Gastrocnemius medialis (tissue), 4 donors: ENCODE results near the gene PRPS1. TPM values are rescaled to one million over a fixed set of nuclear protein-coding genes. Genes with fewer than 3 reads are reported as not detected.

Source experiments
- ATAC-seq, 2 donors: fragments of 150-250 bp; one replicate each; pipeline ENCODE4 v1.9.1; 2016
- DNase-seq, 2 donors: peaks; one replicate each; pipeline ENCODE4 v3.0.0-alpha.2; 2019
- H3K27ac ChIP-seq, 4 donors: fragments of 200-600 bp; sonication (generic); 1 replicate in 1 of 4; 2 replicates in 3 of 4; pipeline ENCODE4 v1.5.1; 2016 to 2018; ENCODE audit warnings: mild to moderate bottlenecking in 2 of 4, moderate library complexity in 1 of 4
- H3K27me3 ChIP-seq, 3 donors: fragments of 200-600 bp; sonication (generic) in 2 of 3; 1 replicate in 1 of 3; 2 replicates in 2 of 3; pipeline versions ENCODE4 v1.5.1 to v1.6.0; 2016 to 2019; ENCODE audit warnings: mild to moderate bottlenecking in 1 of 3, moderate library complexity in 1 of 3
- H3K36me3 ChIP-seq, 2 donors: fragments of 200-600 bp; sonication (generic) in 1 of 2; one replicate each; pipeline ENCODE4 v1.5.1; 2017 to 2018
- H3K4me1 ChIP-seq, 2 donors: fragments of 200-600 bp; sonication (generic) in 1 of 2; one replicate each; pipeline ENCODE4 v1.5.1; 2016 to 2017; ENCODE audit warnings: mild to moderate bottlenecking in 2 of 2
- H3K4me3 ChIP-seq, 4 donors: fragments of 200-600 bp; sonication (generic) in 3 of 4; 1 replicate in 1 of 4; 2 replicates in 3 of 4; pipeline ENCODE4 v1.5.1; 2016 to 2019; ENCODE audit warnings: mild to moderate bottlenecking in 2 of 4
- H3K9me3 ChIP-seq, 3 donors: fragments of 200-600 bp; sonication (generic) in 2 of 3; 1 replicate in 1 of 3; 2 replicates in 2 of 3; pipeline ENCODE4 v1.5.1; 2016 to 2019
- POLR2A ChIP-seq, 2 donors: fragments of 450-650 bp; IDR thresholded peaks; one replicate each; pipeline ENCODE4 v1.6.1; 2017; ENCODE audit warnings: antibody characterized with exemption in 2 of 2, mild to moderate bottlenecking in 2 of 2, moderate library complexity in 2 of 2
- in situ Hi-C, 4 donors: fragments of 200-750 bp; cut with MboI; loops; one replicate each; pipeline versions ENCODE4 v1.15.0 to v1.8.0; 2017; ENCODE audit warnings: low sequenced_read_pairs in 4 of 4
- intact Hi-C: fragments of 100-400 bp; cut with DNase I; formaldehyde crosslinking; loops from one replicate; pipeline ENCODE4 v1.15.1; 2023; ENCODE audit warnings: low total_unique reads
- total RNA-seq, 4 donors: library from RNA; depleted of rRNA; stranded (reverse); fragments of >200 nt; gene quantifications; one replicate each; pipeline versions ENCODE4 v1.1.0 to v1.2.3, GENCODE V29; 2016
- TF ChIP-seq, protein P1 (sequence below), 5 experiments: fragments of 450-650 bp in 3 of 5; fragments of 200-600 bp in 2 of 5; sonication (generic) in 2 of 5; IDR thresholded peaks in 4 of 5; conservative IDR thresholded peaks in 1 of 5; 1 replicate in 4 of 5; 2 replicates in 1 of 5; pipeline ENCODE4 v1.5.1; 2016 to 2019; ENCODE audit warnings: antibody characterized with exemption in 5 of 5, mild to moderate bottlenecking in 3 of 5, moderate library complexity in 3 of 5

Gene PRPS1
- total RNA-seq, 4 donors from 2014 or later: 19.6 to 46.0 (median 30.9) TPM

DNA sequence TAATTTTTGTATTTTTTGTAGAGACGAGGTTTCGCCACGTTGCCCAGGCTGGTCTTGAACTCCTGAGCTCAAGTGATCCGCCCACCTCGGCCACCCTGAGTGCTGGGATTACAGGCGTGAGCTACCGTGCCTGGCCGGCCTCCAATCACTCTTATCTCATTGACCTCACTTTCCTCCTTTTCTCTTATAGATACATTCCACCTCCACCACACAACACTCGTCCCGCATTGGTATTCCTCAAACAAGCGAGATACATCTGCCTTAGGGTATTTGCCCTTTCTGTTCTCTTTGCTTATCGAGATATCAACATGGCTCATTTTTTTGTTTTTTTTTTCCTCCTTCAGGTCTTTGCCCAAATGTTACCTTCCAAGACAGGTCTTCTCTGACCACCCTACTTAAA is 1.8 kb upstream of the PRPS1 start:
- intact Hi-C loops: loop anchor here (5.0 kb wide), 1 partner anchor 509 kb away; the partner anchor contains the start of gene RBM41
- in situ Hi-C loops: loop anchor here in 1 of 4 donors (25.0 kb wide), 1 partner anchor 461 kb away; the partner anchor contains the start of genes ATG4A and PSMD10

DNA sequence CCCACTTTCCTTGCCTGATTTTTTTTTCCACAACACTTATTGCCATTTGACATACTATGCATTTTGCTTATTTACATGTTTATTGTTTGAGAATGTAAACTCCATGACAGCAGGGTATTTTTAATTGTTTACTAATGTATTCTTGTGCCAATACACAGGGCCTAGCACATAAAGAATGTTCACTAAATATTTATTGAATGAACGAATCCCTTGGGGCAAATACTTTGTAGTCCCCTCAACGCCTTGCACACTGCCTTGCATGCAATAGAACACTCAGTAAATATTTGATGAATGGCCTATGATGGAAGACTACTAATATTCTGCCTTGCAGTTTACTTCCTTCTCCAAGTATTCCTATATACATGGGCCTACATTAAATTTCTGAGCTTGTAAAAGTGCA is 1.4 kb upstream of the PRPS1 start:
- peaks cover 0 to 7% of the 10 kb centered on the region in 2 donors for H3K4me1 ChIP-seq
- ATAC-seq: no peak
- H3K27ac ChIP-seq: no peak overlapping the region
- no peak for DNase-seq
- in situ Hi-C loops (loop anchor here in 1 of 4 donors (25.0 kb wide), 1 partner anchor 460 kb away; the partner anchor contains the start of genes ATG4A and PSMD10), intact Hi-C loops (loop anchor here (5.0 kb wide), 1 partner anchor 510 kb away; the partner anchor contains the start of gene RBM41)
- TF ChIP-seq, protein P1, sequence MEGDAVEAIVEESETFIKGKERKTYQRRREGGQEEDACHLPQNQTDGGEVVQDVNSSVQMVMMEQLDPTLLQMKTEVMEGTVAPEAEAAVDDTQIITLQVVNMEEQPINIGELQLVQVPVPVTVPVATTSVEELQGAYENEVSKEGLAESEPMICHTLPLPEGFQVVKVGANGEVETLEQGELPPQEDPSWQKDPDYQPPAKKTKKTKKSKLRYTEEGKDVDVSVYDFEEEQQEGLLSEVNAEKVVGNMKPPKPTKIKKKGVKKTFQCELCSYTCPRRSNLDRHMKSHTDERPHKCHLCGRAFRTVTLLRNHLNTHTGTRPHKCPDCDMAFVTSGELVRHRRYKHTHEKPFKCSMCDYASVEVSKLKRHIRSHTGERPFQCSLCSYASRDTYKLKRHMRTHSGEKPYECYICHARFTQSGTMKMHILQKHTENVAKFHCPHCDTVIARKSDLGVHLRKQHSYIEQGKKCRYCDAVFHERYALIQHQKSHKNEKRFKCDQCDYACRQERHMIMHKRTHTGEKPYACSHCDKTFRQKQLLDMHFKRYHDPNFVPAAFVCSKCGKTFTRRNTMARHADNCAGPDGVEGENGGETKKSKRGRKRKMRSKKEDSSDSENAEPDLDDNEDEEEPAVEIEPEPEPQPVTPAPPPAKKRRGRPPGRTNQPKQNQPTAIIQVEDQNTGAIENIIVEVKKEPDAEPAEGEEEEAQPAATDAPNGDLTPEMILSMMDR (IDR thresholded peaks at IDR 0.05 in 4 of 5, conservative IDR thresholded peaks at IDR 0.05 in 1 of 5): no peak
- no peak for TF ChIP-seq POLR2A (IDR thresholded peaks at IDR 0.05)
- no peaks in the 10 kb centered on the region for H3K27me3 ChIP-seq
- no peaks in the 10 kb centered on the region for H3K9me3 ChIP-seq
- H3K36me3 ChIP-seq: no peaks in the 10 kb centered on the region
- no peak overlapping the region for H3K4me3 ChIP-seq

More for the DNA sequence above, 1.8 kb upstream of the PRPS1 start:
- Histone ChIP-seq H3K4me1 (peaks cover 0 to 7% of the 10 kb centered on the region in 2 donors), H3K36me3 (no peaks in the 10 kb centered on the region), H3K27me3 (no peaks in the 10 kb centered on the region), H3K9me3 (no peaks in the 10 kb centered on the region), H3K27ac (no peak overlapping the region), H3K4me3 (no peak overlapping the region)
- no peak for ATAC-seq
- no peak for TF ChIP-seq POLR2A (IDR thresholded peaks at IDR 0.05)
- TF ChIP-seq, protein P1 (IDR thresholded peaks at IDR 0.05 in 4 of 5, conservative IDR thresholded peaks at IDR 0.05 in 1 of 5): no peak
- no peak for DNase-seq

- ATAC-seq (peak; percentile 70 to 85), DNase-seq (peak; percentile 22 to 40)
- Histone ChIP-seq H3K27ac (peak overlapping the region; percentile 73 to 90 (median 84)), H3K27me3 (no peaks in the 10 kb centered on the region), H3K4me3 (peak overlapping the region; percentile 57 to 76 (median 71)), H3K36me3 (no peaks in the 10 kb centered on the region), H3K9me3 (no peaks in the 10 kb centered on the region), H3K4me1 (peaks cover 0 to 10% of the 10 kb centered on the region in 2 donors)
- intact Hi-C loops: loop anchor here (5.0 kb wide), 1 partner anchor 512 kb away; the partner anchor contains the start of gene RBM41
- TF ChIP-seq, protein P1 (IDR thresholded peaks at IDR 0.05 in 4 of 5, conservative IDR thresholded peaks at IDR 0.05 in 1 of 5): no peak
- peak; percentile 1 to 3 for TF ChIP-seq POLR2A (IDR thresholded peaks at IDR 0.05)
- in situ Hi-C loops: loop anchor here in 1 of 4 donors (25.0 kb wide), 1 partner anchor 458 kb away; the partner anchor contains the start of genes ATG4A and PSMD10
Observed at GRCh38 chrX:107628662-107629539, 591 bp downstream of the PRPS1 start.

- H3K4me3 ChIP-seq: peak overlapping the region; percentile 57 to 76 (median 71)
- in situ Hi-C loops: loop anchor here in 1 of 4 donors (25.0 kb wide), 1 partner anchor 458 kb away; the partner anchor contains the start of genes ATG4A and PSMD10
- no peak for ATAC-seq
- intact Hi-C loops: loop anchor here (5.0 kb wide), 1 partner anchor 512 kb away; the partner anchor contains the start of gene RBM41
- DNase-seq: no peak
- peaks cover 0 to 10% of the 10 kb centered on the region in 2 donors for H3K4me1 ChIP-seq
- H3K9me3 ChIP-seq: no peaks in the 10 kb centered on the region
- H3K27ac ChIP-seq: peak overlapping the region in 1 of 4 donors; percentile 90
- H3K36me3 ChIP-seq: no peaks in the 10 kb centered on the region
- TF ChIP-seq, protein P1 (IDR thresholded peaks at IDR 0.05 in 4 of 5, conservative IDR thresholded peaks at IDR 0.05 in 1 of 5): peak in 1 of 5 experiments; percentile 9
- no peak for TF ChIP-seq POLR2A (IDR thresholded peaks at IDR 0.05)
- no peaks in the 10 kb centered on the region for H3K27me3 ChIP-seq
Observed at GRCh38 chrX:107629540-107629909, 1.2 kb downstream of the PRPS1 start.
